Stomach (tissue), 4 donors: ENCODE data around the gene MTHFR.

Source experiments
- CTCF ChIP-seq, 7 experiments: fragments of 450-650 bp in 4 of 7; fragments of 200-600 bp in 3 of 7; sonication (generic) in 3 of 7; IDR thresholded peaks; one replicate each; pipeline ENCODE4 v1.5.1; 2016 to 2019; ENCODE audit warnings: antibody characterized with exemption in 7 of 7, control low read depth in 2 of 7, mild to moderate bottlenecking in 1 of 7
- EP300 ChIP-seq: sonication (generic); formaldehyde crosslinking; IDR thresholded peaks from one replicate; pipeline ENCODE4 v1.6.1; 2017; ENCODE audit warnings: antibody characterized with exemption
- POLR2A ChIP-seq, 4 donors: fragments of 450-650 bp; IDR thresholded peaks; one replicate each; pipeline ENCODE4 v1.6.1; 2016; ENCODE audit warnings: antibody characterized with exemption in 4 of 4, control low read depth in 2 of 4, mild to moderate bottlenecking in 1 of 4, moderate library complexity in 1 of 4

GRCh38 chr1:11841245-11842153, 35.7 kb upstream of the MTHFR start:
- TF ChIP-seq CTCF (IDR thresholded peaks at IDR 0.05) (no peak), EP300 (no peak), POLR2A (IDR thresholded peaks at IDR 0.05) (no peak)
